Measurements from ENCODE around the gene NMRAL1.

NMRAL1 gene

DNA sequence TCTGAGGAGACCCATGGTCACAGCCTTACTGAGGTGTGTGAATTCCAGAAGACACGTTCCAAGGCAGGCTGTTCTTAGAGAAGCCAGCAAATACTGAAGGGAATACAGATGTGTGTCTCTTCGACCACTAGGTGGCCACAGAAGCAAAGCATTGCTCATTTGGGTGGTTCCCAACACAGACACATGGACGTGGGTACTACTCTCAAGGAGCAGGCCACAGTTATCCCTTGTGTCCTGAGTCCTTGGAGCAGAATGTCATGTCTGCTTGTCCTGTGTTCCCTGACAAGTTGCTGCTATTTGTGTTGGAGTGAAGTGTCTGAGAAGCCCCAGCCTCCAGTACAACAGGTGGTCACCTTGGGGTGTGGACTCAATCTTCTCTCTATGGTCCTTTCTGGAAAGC, 32.0 kb upstream of the NMRAL1 start:
- no peak overlapping the region for H3K4me3 ChIP-seq
- H3K36me3 ChIP-seq, result peaks cover 56% of the 10 kb centered on the region
- no peak overlapping the region for H3K4me2 ChIP-seq
- TF ChIP-seq Cebpa-rat (IDR thresholded peaks at IDR 0.05), result no peak
- no peak overlapping the region for H3K9ac ChIP-seq
- H3K27me3 ChIP-seq, result no peaks in the 10 kb centered on the region
- H4K20me1 ChIP-seq, result peaks cover 89% of the 10 kb centered on the region
- no peaks in the 10 kb centered on the region for H3K9me3 ChIP-seq
- peaks cover 23% of the 10 kb centered on the region for H3K4me1 ChIP-seq
- no peak overlapping the region for H3K27ac ChIP-seq

DNA sequence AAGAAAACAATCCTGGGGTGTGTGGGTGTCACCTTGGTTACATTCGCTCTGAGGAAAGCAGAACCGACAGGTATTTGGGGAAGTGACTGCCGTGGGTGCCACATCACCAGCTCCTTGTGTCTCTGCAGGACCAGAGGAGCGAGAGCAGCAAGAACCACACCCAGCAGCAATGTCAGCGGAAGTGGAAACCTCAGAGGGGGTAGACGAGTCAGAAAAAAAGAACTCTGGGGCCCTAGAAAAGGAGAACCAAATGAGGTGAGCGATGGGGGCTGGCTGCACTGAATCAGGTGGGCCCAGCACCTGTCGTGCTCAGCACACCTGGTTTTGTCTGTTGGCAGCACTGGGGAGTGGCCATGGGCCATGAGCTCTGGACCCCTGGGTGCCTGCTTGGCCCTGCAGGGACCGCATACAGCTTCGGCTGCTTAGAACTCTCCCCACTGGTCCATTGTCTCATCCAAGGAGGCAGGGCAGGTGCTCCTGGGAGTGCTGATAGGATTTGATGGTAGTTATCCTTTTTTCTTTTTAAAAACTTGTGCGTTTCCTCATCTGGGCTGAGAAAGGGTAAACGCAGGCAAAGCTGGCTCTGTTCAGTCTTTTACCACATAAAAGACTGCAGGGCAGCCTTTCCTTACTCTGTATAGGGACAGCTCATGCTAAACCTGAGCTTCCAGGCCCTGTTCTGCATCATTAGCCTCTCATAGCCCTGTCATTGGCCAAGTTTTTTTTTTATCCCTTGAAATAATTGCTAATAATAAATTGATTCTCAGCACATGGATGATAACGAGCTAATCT, 31.1 kb upstream of the NMRAL1 start:
- peak overlapping the region; percentile 34; the same call in 1 of the 2 replicates for H3K9ac ChIP-seq
- peaks cover 47% of the 10 kb centered on the region for H3K36me3 ChIP-seq
- H3K9me3 ChIP-seq, result no peaks in the 10 kb centered on the region
- no peaks in the 10 kb centered on the region for H3K27me3 ChIP-seq
- H4K20me1 ChIP-seq, result peaks cover 89% of the 10 kb centered on the region
- peaks cover 23% of the 10 kb centered on the region for H3K4me1 ChIP-seq
- no peak for TF ChIP-seq Cebpa-rat (IDR thresholded peaks at IDR 0.05)
- no peak overlapping the region for H3K4me3 ChIP-seq
- no peak overlapping the region for H3K27ac ChIP-seq
- H3K4me2 ChIP-seq, result peak overlapping the region; percentile 59

DNA sequence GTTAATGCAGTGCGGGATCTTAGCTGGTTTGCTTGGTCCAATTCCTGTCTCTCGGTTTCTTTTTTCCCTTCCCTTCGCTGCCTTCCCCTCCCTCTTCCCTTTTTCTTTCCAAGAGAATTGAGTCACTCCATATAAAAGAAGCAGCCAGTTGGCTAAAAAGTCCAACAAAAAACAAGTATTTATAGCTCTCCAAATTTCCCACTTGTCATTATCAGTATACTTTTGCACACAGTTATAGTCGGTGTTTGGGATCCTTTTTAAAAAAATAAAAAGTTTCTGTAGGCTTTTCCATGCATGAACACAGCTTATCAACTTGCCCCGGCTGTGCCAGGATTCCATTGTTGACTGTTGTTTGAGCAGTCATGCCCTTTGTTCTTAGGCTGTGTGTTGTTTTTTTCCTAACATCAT, 26.6 kb upstream of the NMRAL1 start:
- H3K27ac ChIP-seq, result no peak overlapping the region
- peaks cover 37% of the 10 kb centered on the region for H3K4me1 ChIP-seq
- H3K36me3 ChIP-seq, result peaks cover 17% of the 10 kb centered on the region
- H3K27me3 ChIP-seq, result no peaks in the 10 kb centered on the region
- peaks cover 100% of the 10 kb centered on the region for H4K20me1 ChIP-seq
- H3K9me3 ChIP-seq, result no peaks in the 10 kb centered on the region
- no peak overlapping the region for H3K4me2 ChIP-seq
- no peak overlapping the region for H3K4me3 ChIP-seq
- TF ChIP-seq Cebpa-rat (IDR thresholded peaks at IDR 0.05), result no peak
- no peak overlapping the region for H3K9ac ChIP-seq

DNA sequence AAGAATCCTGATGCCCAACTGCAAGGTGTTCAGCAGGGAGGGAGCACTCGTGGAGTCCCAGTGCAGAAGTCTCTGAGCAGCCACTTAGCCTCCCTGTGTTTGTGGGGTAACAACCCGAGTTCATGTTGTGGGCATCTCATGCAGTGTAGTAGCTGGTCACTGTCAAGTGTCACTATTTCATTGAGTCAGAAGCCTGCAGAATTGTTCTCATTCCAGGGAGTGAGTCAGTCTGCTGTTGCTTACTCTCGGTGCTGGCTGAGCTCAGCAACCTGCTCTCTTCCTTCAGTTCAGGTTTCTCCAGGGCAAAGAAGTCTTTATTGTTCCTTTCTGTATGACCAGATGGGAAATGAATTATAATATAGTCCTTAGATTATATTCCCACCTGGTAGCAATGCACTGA, 25.8 kb upstream of the NMRAL1 start:
- H3K4me2 ChIP-seq, result no peak overlapping the region
- peaks cover 29% of the 10 kb centered on the region for H3K4me1 ChIP-seq
- H3K4me3 ChIP-seq, result no peak overlapping the region
- peaks cover 22% of the 10 kb centered on the region for H3K36me3 ChIP-seq
- no peaks in the 10 kb centered on the region for H3K27me3 ChIP-seq
- H3K27ac ChIP-seq, result no peak overlapping the region
- no peak for TF ChIP-seq Cebpa-rat (IDR thresholded peaks at IDR 0.05)
- H3K9me3 ChIP-seq, result no peaks in the 10 kb centered on the region
- H3K9ac ChIP-seq, result no peak overlapping the region
- peaks cover 100% of the 10 kb centered on the region for H4K20me1 ChIP-seq

DNA sequence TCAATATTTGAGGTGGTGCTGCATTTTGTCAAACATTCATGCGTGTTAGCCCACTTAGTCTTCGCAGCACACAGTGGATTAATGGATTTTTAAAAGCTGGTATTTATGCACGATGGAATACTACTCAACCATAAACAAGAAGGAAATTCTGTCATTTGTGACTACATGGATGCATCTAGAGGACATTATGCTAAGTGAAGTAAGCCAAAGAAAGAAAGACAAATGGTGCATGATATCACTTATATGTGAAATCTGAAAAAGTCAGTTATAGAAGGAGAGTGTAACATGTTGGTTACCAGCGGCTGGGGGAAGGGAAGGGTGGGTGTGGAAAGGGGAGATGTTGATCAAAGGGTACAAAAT, 24.8 kb upstream of the NMRAL1 start:
- no peak for TF ChIP-seq Cebpa-rat (IDR thresholded peaks at IDR 0.05)
- Histone ChIP-seq H4K20me1 (peaks cover 100% of the 10 kb centered on the region), H3K4me3 (no peak overlapping the region), H3K27me3 (no peaks in the 10 kb centered on the region), H3K9me3 (no peaks in the 10 kb centered on the region), H3K4me1 (peaks cover 22% of the 10 kb centered on the region), H3K4me2 (peak overlapping the region; percentile 68), H3K9ac (no peak overlapping the region), H3K36me3 (peaks cover 23% of the 10 kb centered on the region), H3K27ac (no peak overlapping the region)

DNA sequence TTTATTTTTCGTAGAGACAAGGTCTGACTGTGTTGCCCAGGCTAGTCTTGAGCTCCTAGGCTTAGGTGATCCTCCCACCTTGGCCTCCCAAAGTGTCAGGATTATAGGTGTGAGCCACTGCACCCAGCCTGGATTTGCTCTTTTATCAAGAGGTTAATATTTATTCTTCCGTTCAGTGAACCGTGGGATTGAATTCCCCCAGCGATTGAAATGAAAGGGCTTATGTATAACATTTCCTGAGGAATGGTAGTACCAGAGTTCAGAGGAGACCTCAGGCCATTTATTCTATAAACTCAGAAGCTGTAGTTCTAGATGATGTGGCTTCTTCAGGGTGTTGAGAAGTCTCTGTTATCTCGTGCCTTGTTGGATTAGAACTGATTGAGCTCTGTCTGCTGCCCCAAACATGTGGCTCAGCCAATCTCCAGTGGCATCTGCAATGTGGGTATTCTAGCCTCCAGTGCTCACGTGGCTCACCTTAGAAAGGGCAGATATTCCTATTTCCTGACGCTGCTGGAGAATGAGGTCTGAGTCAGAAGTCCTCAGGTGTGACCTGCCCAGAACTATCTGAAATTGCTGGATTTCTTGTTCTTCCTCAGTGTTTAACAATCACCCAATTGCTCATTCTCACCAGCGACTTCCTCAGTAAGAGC, 24.2 kb upstream of the NMRAL1 start:
- peak overlapping the region; percentile 68 for H3K4me2 ChIP-seq
- no peak overlapping the region for H3K4me3 ChIP-seq
- TF ChIP-seq Cebpa-rat (IDR thresholded peaks at IDR 0.05), result no peak
- H3K36me3 ChIP-seq, result peaks cover 23% of the 10 kb centered on the region
- peaks cover 17% of the 10 kb centered on the region for H3K4me1 ChIP-seq
- H3K27me3 ChIP-seq, result no peaks in the 10 kb centered on the region
- no peaks in the 10 kb centered on the region for H3K9me3 ChIP-seq
- H3K9ac ChIP-seq, result 0 out of 2 replicates have a peak overlapping the region, but pooled peaks have one; percentile 32
- peaks cover 100% of the 10 kb centered on the region for H4K20me1 ChIP-seq
- H3K27ac ChIP-seq, result no peak overlapping the region

DNA sequence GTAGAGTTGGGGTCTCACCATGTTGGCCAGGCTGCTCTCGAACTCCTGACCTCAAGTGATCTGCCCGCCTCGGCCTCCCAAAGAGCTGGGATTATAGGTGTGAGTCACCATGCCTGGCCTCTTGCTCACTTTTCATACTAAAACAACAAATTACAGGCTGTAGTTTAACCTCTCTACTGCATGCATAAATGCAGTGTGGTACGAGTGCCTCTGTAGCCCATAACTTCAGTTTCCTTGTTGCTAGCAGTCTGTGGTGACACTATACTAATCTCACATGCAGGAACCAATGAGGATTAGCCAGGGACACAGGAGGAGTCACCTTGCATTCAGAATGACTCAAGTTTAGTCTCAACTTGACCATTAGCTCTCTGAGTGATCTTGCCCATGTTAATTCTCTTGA, 21.9 kb upstream of the NMRAL1 start:
- H3K4me2 ChIP-seq, result no peak overlapping the region
- H3K27ac ChIP-seq, result no peak overlapping the region
- H3K36me3 ChIP-seq, result peaks cover 44% of the 10 kb centered on the region
- H3K4me1 ChIP-seq, result peaks cover 17% of the 10 kb centered on the region
- H3K9ac ChIP-seq, result no peak overlapping the region
- no peak overlapping the region for H3K4me3 ChIP-seq
- H4K20me1 ChIP-seq, result peaks cover 100% of the 10 kb centered on the region
- no peaks in the 10 kb centered on the region for H3K27me3 ChIP-seq
- TF ChIP-seq Cebpa-rat (IDR thresholded peaks at IDR 0.05), result no peak
- H3K9me3 ChIP-seq, result no peaks in the 10 kb centered on the region

DNA sequence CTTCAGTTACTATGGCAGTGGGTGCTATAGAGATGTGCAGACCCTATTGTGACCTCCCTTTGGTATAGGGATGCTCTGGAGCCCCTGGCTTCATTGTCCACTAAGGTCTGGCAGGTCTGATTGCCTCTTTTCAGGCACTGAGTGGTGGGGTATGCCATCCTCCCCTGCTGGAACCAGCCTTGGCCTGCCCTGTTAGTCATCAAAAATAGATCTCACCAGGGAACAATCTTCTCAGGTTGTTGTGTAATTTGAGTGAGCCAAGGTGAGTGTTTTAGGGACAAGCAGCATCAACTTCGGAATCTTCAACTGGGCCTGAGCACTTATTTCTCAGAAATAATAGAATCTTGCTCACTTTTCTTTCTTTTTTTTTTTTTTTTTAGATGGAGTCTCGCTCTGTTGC, 21.3 kb upstream of the NMRAL1 start:
- TF ChIP-seq Cebpa-rat (IDR thresholded peaks at IDR 0.05), result no peak
- Histone ChIP-seq H3K4me1 (peaks cover 17% of the 10 kb centered on the region), H4K20me1 (peaks cover 100% of the 10 kb centered on the region), H3K9me3 (no peaks in the 10 kb centered on the region), H3K27ac (no peak overlapping the region), H3K36me3 (peaks cover 47% of the 10 kb centered on the region), H3K27me3 (no peaks in the 10 kb centered on the region), H3K4me3 (no peak overlapping the region), H3K9ac (no peak overlapping the region), H3K4me2 (no peak overlapping the region)

DNA sequence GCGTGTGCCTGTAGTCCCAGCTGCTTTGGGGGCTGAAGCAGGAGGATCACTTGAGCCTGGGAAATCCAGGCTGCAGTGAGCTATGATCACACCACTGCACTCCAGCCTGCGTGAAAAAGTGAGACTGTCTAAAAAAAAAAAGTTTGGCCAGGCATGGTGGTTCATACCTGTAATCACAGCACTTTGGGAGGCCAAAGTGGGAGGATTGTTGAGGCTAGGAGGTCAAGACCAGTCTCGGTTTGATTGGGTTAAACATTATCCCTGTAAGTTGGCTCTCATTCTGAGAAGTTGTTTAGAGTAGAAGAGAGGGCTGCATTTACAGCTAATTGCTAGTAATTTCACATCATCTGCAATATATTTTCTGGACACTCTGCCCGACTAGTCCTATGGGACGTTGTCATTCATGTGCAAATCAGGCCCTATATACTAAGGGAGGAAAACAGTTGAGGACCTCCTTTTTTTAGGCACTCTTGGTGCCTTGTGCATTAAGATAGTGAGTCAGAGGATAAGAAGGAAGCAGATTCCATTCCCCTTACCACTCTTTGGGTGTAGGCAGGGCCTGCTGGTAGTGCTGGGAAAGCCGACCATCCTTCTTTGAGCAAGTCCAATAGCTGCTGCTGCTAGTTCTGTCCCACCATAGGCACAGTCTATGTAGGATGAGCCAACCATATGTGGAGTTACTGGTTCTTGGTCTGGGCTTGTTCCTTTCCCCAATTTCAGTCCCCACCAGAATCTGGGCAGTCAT, 20.5 kb upstream of the NMRAL1 start:
- no peak overlapping the region for H3K27ac ChIP-seq
- peaks cover 55% of the 10 kb centered on the region for H3K36me3 ChIP-seq
- H3K4me2 ChIP-seq, result no peak overlapping the region
- H3K9ac ChIP-seq, result no peak overlapping the region
- peaks cover 100% of the 10 kb centered on the region for H4K20me1 ChIP-seq
- H3K9me3 ChIP-seq, result no peaks in the 10 kb centered on the region
- H3K4me1 ChIP-seq, result peaks cover 17% of the 10 kb centered on the region
- H3K27me3 ChIP-seq, result no peaks in the 10 kb centered on the region
- no peak for TF ChIP-seq Cebpa-rat (IDR thresholded peaks at IDR 0.05)
- H3K4me3 ChIP-seq, result no peak overlapping the region

DNA sequence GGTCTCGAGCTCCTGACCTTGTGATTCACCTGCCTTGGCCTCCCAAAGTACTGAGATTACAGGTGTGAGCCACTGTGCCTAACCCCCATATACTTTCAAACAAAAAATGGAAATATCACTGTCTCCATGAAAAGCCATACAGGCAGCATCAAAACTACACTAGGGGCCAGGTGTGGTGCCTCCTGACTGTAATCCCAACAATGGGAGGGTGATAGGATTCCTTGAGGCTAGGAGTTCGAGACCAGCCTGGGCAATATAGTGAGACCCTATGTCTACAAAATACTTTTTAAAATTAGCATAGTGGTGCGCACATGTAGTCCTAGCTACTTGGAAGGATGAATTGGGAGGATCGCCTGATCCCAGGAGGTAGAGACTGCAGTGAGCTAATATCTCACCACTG, 17.5 kb upstream of the NMRAL1 start:
- Histone ChIP-seq H3K4me1 (peaks cover 28% of the 10 kb centered on the region), H3K9me3 (no peaks in the 10 kb centered on the region), H3K9ac (no peak overlapping the region), H4K20me1 (peaks cover 100% of the 10 kb centered on the region), H3K36me3 (peaks cover 62% of the 10 kb centered on the region), H3K27me3 (no peaks in the 10 kb centered on the region), H3K4me2 (no peak overlapping the region), H3K4me3 (no peak overlapping the region), H3K27ac (no peak overlapping the region)
- TF ChIP-seq Cebpa-rat (IDR thresholded peaks at IDR 0.05), result no peak
